GM20000 (cell line): ENCODE data around the gene CALML5.
"Not testable (repeated sequence)": the region's sequence is repeated elsewhere in the genome, so short reads cannot be mapped to it uniquely, and the experiment has no call there.

Experiments
- DNase-seq: peaks from one replicate; pipeline ENCODE4 v3.0.0; 2012; ENCODE audit warnings: low spot score
- TF ChIP-seq, protein P1 (sequence below): IDR thresholded peaks from 2 replicates; pipeline ENCODE4 v1.5.1; 2012; ENCODE audit warnings: mild to moderate bottlenecking, control low read depth; ENCODE audit errors: extremely low read depth, missing control alignments

Gene CALML5

GRCh38 chr10:5479481-5480161 is 19.7 kb downstream of the CALML5 start:
- no peak for DNase-seq
- TF ChIP-seq, protein P1, sequence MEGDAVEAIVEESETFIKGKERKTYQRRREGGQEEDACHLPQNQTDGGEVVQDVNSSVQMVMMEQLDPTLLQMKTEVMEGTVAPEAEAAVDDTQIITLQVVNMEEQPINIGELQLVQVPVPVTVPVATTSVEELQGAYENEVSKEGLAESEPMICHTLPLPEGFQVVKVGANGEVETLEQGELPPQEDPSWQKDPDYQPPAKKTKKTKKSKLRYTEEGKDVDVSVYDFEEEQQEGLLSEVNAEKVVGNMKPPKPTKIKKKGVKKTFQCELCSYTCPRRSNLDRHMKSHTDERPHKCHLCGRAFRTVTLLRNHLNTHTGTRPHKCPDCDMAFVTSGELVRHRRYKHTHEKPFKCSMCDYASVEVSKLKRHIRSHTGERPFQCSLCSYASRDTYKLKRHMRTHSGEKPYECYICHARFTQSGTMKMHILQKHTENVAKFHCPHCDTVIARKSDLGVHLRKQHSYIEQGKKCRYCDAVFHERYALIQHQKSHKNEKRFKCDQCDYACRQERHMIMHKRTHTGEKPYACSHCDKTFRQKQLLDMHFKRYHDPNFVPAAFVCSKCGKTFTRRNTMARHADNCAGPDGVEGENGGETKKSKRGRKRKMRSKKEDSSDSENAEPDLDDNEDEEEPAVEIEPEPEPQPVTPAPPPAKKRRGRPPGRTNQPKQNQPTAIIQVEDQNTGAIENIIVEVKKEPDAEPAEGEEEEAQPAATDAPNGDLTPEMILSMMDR = no peak

GRCh38 chr10:5478694-5479305 is 20.6 kb downstream of the CALML5 start:
- TF ChIP-seq, protein P1 = no peak
- DNase-seq = no peak

DNA sequence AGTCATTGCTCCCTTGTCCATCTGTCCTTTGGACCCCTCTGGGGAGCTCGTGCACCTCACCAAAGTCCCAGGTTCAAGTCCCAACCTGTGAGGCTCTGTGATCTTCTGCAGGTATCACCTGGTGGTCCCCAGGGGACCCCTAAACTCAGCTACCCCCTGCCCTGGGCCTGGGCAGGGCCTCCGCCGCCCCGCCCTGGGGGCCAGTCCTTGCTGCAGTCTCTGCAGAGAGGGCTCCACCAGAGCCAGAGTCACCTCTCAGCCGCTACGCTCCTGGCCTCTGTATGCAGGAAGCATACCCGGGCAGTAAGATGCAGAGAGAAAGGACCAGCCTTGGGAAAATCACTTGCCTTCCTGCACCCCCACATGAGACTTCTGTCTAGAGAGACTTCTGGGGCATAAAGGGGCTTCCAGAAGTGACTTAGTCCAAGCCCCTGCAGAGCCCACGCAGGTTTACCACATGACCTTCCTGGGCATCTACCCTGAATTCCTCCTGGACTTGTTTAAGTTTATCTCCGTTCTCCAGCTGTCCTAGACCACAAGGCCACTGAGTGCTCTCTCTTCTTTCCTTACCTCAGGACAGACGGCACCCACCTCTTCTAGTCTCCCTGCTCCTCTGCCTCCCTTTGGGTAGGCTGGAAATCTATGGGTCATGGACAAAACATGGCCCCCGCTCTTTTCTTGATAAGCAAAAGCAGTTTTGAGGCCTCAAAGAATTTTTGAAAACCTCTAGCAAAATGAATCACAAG is 21.2 kb downstream of the CALML5 start:
- DNase-seq = no peak
- TF ChIP-seq, protein P1 = no peak

DNA sequence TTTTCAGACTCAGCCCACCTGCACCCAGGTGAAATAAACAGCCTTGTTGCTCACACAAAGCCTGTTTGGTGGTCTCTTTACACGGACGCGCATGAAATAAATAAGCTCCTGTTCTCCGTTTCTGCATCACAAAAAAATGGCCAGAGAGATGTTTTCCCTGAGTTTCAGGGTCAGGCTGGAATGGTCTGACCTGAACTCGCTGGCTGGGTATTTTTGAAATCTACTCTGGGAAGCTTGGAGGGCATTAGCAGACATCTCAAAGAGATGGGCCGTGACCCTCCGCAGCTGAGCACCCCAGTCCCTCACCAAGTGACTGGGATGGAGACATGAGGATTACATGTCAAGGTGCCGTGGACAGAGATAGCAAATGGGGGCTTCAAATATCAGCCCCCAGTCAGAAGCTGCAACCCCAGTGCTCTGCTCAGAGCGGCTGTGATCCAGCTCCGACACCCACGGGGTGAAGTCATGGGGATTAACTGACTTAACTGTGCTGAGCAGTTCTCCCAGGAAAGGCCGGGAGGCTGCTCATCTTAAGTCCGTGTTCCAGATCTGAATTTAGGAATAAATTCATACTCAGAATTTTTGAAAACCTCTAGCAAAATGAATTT is 22.3 kb downstream of the CALML5 start:
- DNase-seq = no peak
- TF ChIP-seq, protein P1 = no peak

- not testable (repeated sequence) for DNase-seq
These were observed 23.2 kb downstream of the CALML5 start for GRCh38 chr10:5475974-5476807.

DNA sequence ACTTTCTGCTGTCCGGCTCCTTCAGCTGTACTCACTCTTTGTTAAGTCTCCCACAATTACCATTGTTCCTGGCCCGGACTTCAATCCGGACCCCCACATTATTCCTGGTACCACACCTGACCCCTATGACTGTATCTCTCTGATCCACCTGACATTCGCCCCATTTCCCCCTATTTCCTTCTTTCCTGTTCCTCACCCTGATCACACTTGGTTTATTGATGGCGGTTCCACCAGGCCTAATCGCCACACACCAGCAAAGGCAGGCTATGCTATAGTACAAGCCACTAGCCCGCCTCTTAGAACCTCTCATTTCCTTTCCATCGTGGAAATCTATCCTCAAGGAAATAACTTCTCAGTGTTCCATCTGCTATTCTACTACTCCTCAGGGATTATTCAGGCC is 24.3 kb downstream of the CALML5 start:
- not testable (repeated sequence) for DNase-seq

DNA sequence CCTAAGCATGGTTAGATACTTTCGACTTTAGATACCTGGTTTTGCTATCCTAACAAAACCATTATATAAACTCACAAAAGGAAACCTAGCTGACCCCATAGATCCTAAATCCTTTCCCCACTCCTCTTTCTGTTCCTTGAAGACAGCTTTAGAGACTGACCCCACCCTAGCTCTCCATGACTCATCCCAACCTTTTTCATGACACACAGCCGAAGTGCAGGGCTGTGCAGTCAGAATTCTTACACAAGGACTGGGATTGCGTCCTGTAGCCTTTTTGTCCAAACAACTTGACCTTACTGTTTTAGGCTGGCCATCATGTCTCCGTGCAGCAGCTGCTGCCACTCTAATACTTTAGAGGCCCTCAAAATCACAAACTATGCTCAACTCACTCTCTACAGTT is 24.7 kb downstream of the CALML5 start:
- not testable (repeated sequence) for DNase-seq

- TF ChIP-seq, protein P1 = no peak
- no peak for DNase-seq
These were observed 29.2 kb downstream of the CALML5 start for GRCh38 chr10:5470062-5470751.
